Gastrocnemius medialis (tissue), 4 donors: ENCODE data around the gene ANKS6.

Experiments used
- CTCF ChIP-seq, 5 experiments: fragments of 450-650 bp in 3 of 5; fragments of 200-600 bp in 2 of 5; sonication (generic) in 2 of 5; IDR thresholded peaks in 4 of 5; conservative IDR thresholded peaks in 1 of 5; 1 replicate in 4 of 5; 2 replicates in 1 of 5; pipeline ENCODE4 v1.5.1; 2016 to 2019; ENCODE audit warnings: antibody characterized with exemption in 5 of 5, mild to moderate bottlenecking in 3 of 5, moderate library complexity in 3 of 5
- POLR2A ChIP-seq, 2 donors: fragments of 450-650 bp; IDR thresholded peaks; one replicate each; pipeline ENCODE4 v1.6.1; 2017; ENCODE audit warnings: antibody characterized with exemption in 2 of 2, mild to moderate bottlenecking in 2 of 2, moderate library complexity in 2 of 2

- TF ChIP-seq CTCF (IDR thresholded peaks at IDR 0.05 in 4 of 5, conservative IDR thresholded peaks at IDR 0.05 in 1 of 5) (peak in 4 of 5 experiments; percentile 15 to 59 (median 46)), POLR2A (IDR thresholded peaks at IDR 0.05) (no peak)
Observed at GRCh38 chr9:98775831-98776441, 20.4 kb downstream of the ANKS6 start.
